ENCODE measurements around the gene PCYT1B.

GRCh38 chrX:24647257-24648058 is at the start of gene PCYT1B:
- TF ChIP-seq POLR2AphosphoS5 (IDR thresholded peaks at IDR 0.05; ENCODE audit: low read depth, low read length) = no peak
- no peak for TF ChIP-seq CCAR2 (optimal IDR thresholded peaks at IDR 0.05; ENCODE audit: low read depth, low read length)
- TF ChIP-seq ZBTB38 (CRISPR knock-in tag; IDR thresholded peaks at IDR 0.05) = no peak
- no peak for TF ChIP-seq ZSCAN29 (CRISPR knock-in tag; conservative IDR thresholded peaks at IDR 0.05)
- TF ChIP-seq CENPBD1 (CRISPR knock-in tag; IDR thresholded peaks at IDR 0.05; ENCODE audit: borderline replicate concordance, low read depth) = no peak
- no peak for TF ChIP-seq ZNF143 (CRISPR knock-in tag; IDR thresholded peaks at IDR 0.05)
- no peak for TF ChIP-seq SAFB2 (CRISPR knock-in tag; IDR thresholded peaks at IDR 0.05; ENCODE audit: borderline replicate concordance, low read depth)
- TF ChIP-seq GTF2F1 (IDR thresholded peaks at IDR 0.05; ENCODE audit: low read length) = no peak
- no peak for TF ChIP-seq ZNF720 (CRISPR knock-in tag; IDR thresholded peaks at IDR 0.05)
- TF ChIP-seq, protein P1, sequence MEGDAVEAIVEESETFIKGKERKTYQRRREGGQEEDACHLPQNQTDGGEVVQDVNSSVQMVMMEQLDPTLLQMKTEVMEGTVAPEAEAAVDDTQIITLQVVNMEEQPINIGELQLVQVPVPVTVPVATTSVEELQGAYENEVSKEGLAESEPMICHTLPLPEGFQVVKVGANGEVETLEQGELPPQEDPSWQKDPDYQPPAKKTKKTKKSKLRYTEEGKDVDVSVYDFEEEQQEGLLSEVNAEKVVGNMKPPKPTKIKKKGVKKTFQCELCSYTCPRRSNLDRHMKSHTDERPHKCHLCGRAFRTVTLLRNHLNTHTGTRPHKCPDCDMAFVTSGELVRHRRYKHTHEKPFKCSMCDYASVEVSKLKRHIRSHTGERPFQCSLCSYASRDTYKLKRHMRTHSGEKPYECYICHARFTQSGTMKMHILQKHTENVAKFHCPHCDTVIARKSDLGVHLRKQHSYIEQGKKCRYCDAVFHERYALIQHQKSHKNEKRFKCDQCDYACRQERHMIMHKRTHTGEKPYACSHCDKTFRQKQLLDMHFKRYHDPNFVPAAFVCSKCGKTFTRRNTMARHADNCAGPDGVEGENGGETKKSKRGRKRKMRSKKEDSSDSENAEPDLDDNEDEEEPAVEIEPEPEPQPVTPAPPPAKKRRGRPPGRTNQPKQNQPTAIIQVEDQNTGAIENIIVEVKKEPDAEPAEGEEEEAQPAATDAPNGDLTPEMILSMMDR (CRISPR knock-in tag; IDR thresholded peaks at IDR 0.05) = no peak
- TF ChIP-seq HDAC2 (CRISPR knock-in tag; IDR thresholded peaks at IDR 0.05) = no peak
- TF ChIP-seq, protein P2, sequence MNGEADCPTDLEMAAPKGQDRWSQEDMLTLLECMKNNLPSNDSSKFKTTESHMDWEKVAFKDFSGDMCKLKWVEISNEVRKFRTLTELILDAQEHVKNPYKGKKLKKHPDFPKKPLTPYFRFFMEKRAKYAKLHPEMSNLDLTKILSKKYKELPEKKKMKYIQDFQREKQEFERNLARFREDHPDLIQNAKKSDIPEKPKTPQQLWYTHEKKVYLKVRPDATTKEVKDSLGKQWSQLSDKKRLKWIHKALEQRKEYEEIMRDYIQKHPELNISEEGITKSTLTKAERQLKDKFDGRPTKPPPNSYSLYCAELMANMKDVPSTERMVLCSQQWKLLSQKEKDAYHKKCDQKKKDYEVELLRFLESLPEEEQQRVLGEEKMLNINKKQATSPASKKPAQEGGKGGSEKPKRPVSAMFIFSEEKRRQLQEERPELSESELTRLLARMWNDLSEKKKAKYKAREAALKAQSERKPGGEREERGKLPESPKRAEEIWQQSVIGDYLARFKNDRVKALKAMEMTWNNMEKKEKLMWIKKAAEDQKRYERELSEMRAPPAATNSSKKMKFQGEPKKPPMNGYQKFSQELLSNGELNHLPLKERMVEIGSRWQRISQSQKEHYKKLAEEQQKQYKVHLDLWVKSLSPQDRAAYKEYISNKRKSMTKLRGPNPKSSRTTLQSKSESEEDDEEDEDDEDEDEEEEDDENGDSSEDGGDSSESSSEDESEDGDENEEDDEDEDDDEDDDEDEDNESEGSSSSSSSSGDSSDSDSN (CRISPR knock-in tag; IDR thresholded peaks at IDR 0.05) = no peak

Data from HepG2 (cell line).